B cell (primary cell): Measurements from ENCODE around the gene MRPL55. TPM values are rescaled to one million over a fixed set of nuclear protein-coding genes. Genes with fewer than 3 reads are reported as not detected.

Experiments used
- ATAC-seq: fragments of 200-7000 bp; cut with Tn5 transposase; one replicate; pipeline ENCODE4 v1.10.0; 2021; ENCODE audit warnings: low read depth, mild to moderate bottlenecking, moderate number of reproducible peaks, moderate library complexity
- CTCF ChIA-PET: fragments of 350-600 bp; sonication (Branson Sonifier 250); formaldehyde crosslinking; loops from one replicate; lab custom pipeline; 2021; ENCODE audit warnings: antibody characterized with exemption, inconsistent platforms; lab: Charles Lee
- POLR2A ChIA-PET: fragments of 350-600 bp; sonication (Branson Sonifier 250); formaldehyde crosslinking; loops from one replicate; lab custom pipeline; 2021; ENCODE audit warnings: antibody characterized with exemption; lab: Charles Lee
- DNase-seq: peaks from one replicate; pipeline ENCODE4 v3.0.0; 2013
- H2AFZ ChIP-seq: 2 replicates; pipeline ENCODE4 v1.6.1; 2012; ENCODE audit warnings: mild to moderate bottlenecking, low read depth, low read length; ENCODE audit not compliant: insufficient read depth, poor library complexity, severe bottlenecking
- H3K27ac ChIP-seq, 2 donors: 1 replicate in 1 of 2; 2 replicates in 1 of 2; pipeline ENCODE4 v1.5.1; 2012 to 2013; ENCODE audit warnings: low read length in 2 of 2, mild to moderate bottlenecking in 2 of 2, moderate library complexity in 1 of 2
- H3K27me3 ChIP-seq, 4 experiments: fragments of 200-600 bp in 1 of 4; sonication (generic) in 1 of 4; replicated peaks in 1 of 4; 1 replicate in 2 of 4; 2 replicates in 2 of 4; pipeline versions ENCODE4 v1.6.1 to v1.7.0; 2013 to 2016; ENCODE audit warnings: low read length in 3 of 4, mild to moderate bottlenecking in 2 of 4, mixed read lengths in 1 of 4, moderate library complexity in 1 of 4; ENCODE audit not compliant: insufficient read depth in 4 of 4, control insufficient read depth in 3 of 4; ENCODE audit errors: control extremely low read depth in 1 of 4
- H3K36me3 ChIP-seq, 2 experiments: replicated peaks in 1 of 2; 1 replicate in 1 of 2; 2 replicates in 1 of 2; pipeline versions ENCODE4 v1.6.1 to v1.7.1; 2013; ENCODE audit warnings: low read length in 1 of 2; ENCODE audit not compliant: insufficient read depth in 2 of 2, control insufficient read depth in 1 of 2; ENCODE audit errors: control extremely low read depth in 1 of 2, extremely low read depth in 1 of 2
- H3K4me1 ChIP-seq, 2 donors: fragments of 200-600 bp in 1 of 2; sonication (generic) in 1 of 2; 1 replicate in 1 of 2; 2 replicates in 1 of 2; pipeline versions ENCODE4 v1.5.1 to v1.6.1; 2013 to 2017; ENCODE audit warnings: low read length in 2 of 2; ENCODE audit not compliant: control insufficient read depth in 2 of 2, insufficient read depth in 2 of 2
- H3K4me2 ChIP-seq: replicated peaks from 2 replicates; pipeline ENCODE3; 2012; ENCODE audit warnings: mild to moderate bottlenecking, low read depth, low read length; ENCODE audit not compliant: poor library complexity, severe bottlenecking
- H3K4me3 ChIP-seq, 5 experiments: fragments of 200-600 bp in 1 of 5; sonication (generic) in 1 of 5; 1 replicate in 3 of 5; 2 replicates in 2 of 5; pipeline versions ENCODE4 v1.5.1 to v1.7.0; 2011 to 2016; ENCODE audit warnings: low read length in 4 of 5, mild to moderate bottlenecking in 4 of 5, low read depth in 2 of 5, control low read depth in 1 of 5, moderate library complexity in 1 of 5; ENCODE audit not compliant: insufficient read depth in 1 of 5; ENCODE audit errors: control extremely low read depth in 1 of 5, extremely low read depth in 1 of 5
- H3K79me2 ChIP-seq: fragments of 200-600 bp; sonication (generic); one replicate; pipeline ENCODE4 v1.6.0; 2016; ENCODE audit warnings: low read length; ENCODE audit not compliant: control insufficient read depth, insufficient read depth
- H3K9ac ChIP-seq: fragments of 200-600 bp; sonication (generic); 2 replicates; pipeline ENCODE4 v1.6.1; 2017; ENCODE audit warnings: mild to moderate bottlenecking, low read length, moderate library complexity
- H3K9me3 ChIP-seq, 3 donors: one replicate each; pipeline versions ENCODE4 v1.6.1 to v1.7.1; 2013; ENCODE audit warnings: low read length in 2 of 3; ENCODE audit not compliant: control insufficient read depth in 2 of 3, insufficient read depth in 1 of 3; ENCODE audit errors: control extremely low read depth in 1 of 3
- H4K20me1 ChIP-seq: 2 replicates; pipeline ENCODE4 v1.6.0; 2012; ENCODE audit warnings: mild to moderate bottlenecking, low read length; ENCODE audit not compliant: insufficient read depth, control insufficient read depth, poor library complexity, severe bottlenecking
- H3K27ac Mint-ChIP-seq: one replicate; pipeline ENCODE4 v1.8.0; 2021; ENCODE audit warnings: mixed read lengths
- H3K27me3 Mint-ChIP-seq: one replicate; pipeline ENCODE4 v1.8.0; 2021; ENCODE audit warnings: mixed read lengths
- H3K4me1 Mint-ChIP-seq: one replicate; pipeline ENCODE4 v1.8.0; 2021; ENCODE audit warnings: mixed read lengths
- H3K4me3 Mint-ChIP-seq: one replicate; pipeline ENCODE4 v1.8.0; 2021; ENCODE audit warnings: mixed read lengths
- H3K9me3 Mint-ChIP-seq: one replicate; pipeline ENCODE4 v1.8.0; 2022; ENCODE audit warnings: mixed read lengths; ENCODE audit not compliant: insufficient read depth
- EZH2 ChIP-seq: IDR thresholded peaks from 2 replicates; pipeline ENCODE4 v1.6.1; 2012; ENCODE audit warnings: borderline replicate concordance, low read depth, mild to moderate bottlenecking, moderate library complexity, low read length; ENCODE audit not compliant: insufficient read depth, poor library complexity, severe bottlenecking
- WGBS: methylation state at CpG from one replicate; pipeline ENCODE4 v1.1.5; 2013; ENCODE audit warnings: missing lambda C conversion rate; ENCODE audit not compliant: insufficient coverage; 5-methylcytosine and 5-hydroxymethylcytosine counted together
- intact Hi-C: fragments of 100-400 bp; cut with micrococcal nuclease; formaldehyde crosslinking; loops from one replicate; pipeline ENCODE4 v1.10.0; 2022
- polyA plus RNA-seq: library from polyadenylated mRNA; depleted of rRNA; stranded (reverse); fragments of >200 nt; gene quantifications from 2 replicates; pipeline ENCODE4 v1.2.3, GENCODE V29; 2012
- total RNA-seq, 2 donors: library from RNA; stranded (reverse); fragments of 120-200 nt in 1 of 2; gene quantifications; 1 replicate in 1 of 2; 2 replicates in 1 of 2; pipeline versions ENCODE4 v1.2.3 to v1.2.4, GENCODE V29; 2013 to 2022
- TF ChIP-seq, protein P1 (sequence below): fragments of 200-600 bp; IDR thresholded peaks from one replicate; pipeline ENCODE4 v1.8.0; 2022; ENCODE audit warnings: antibody characterized with exemption, mild to moderate bottlenecking

The MRPL55 gene
- total and polyA plus RNA-seq, 2 donors (not counting 1 experiment from before 2014, with no cell fraction given): 38.9 to 297 TPM

DNA sequence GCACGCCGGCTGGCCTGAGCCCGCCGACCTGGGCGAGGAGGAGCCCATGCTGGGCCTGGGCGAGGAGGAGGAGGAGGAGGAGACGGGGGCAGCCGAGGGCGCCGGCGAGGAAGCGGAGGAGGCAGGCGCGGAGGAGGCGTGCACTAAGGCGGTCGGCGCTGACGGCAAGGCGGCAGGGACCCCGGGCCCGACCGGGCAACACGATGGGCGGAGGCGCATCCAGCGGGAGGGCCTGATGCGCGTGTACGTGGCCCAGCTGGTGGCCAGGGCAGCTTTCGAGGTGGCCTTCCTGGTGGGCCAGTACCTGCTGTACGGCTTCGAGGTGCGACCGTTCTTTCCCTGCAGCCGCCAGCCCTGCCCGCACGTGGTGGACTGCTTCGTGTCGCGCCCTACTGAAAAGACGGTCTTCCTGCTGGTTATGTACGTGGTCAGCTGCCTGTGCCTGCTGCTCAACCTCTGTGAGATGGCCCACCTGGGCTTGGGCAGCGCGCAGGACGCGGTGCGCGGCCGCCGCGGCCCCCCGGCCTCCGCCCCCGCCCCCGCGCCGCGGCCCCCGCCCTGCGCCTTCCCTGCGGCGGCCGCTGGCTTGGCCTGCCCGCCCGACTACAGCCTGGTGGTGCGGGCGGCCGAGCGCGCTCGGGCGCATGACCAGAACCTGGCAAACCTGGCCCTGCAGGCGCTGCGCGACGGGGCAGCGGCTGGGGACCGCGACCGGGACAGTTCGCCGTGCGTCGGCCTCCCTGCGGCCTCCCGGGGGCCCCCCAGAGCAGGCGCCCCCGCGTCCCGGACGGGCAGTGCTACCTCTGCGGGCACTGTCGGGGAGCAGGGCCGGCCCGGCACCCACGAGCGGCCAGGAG, 49.3 kb upstream of the MRPL55 start:
- no peaks in the 10 kb centered on the region for H3K36me3 ChIP-seq
- no peaks in the 10 kb centered on the region for H4K20me1 ChIP-seq
- H2AFZ ChIP-seq: no peak overlapping the region
- POLR2A ChIA-PET: interaction anchor here (0.6 kb wide), 1 partner anchor 330 kb away, joined by 7 read pairs; no protein-coding TSS in a partner anchor
- H3K9me3 ChIP-seq: peaks cover 0 to 2% (median 0%) of the 10 kb centered on the region in 3 donors
- peaks cover 3% of the 10 kb centered on the region for H3K27me3 Mint-ChIP-seq
- no peak overlapping the region for H3K27ac ChIP-seq
- H3K27me3 ChIP-seq: peaks cover 0 to 23% (median 0%) of the 10 kb centered on the region in 4 experiments
- H3K4me1 Mint-ChIP-seq: no peaks in the 10 kb centered on the region
- no peak overlapping the region for H3K9ac ChIP-seq
- peaks cover 4% of the 10 kb centered on the region for H3K79me2 ChIP-seq
- TF ChIP-seq, protein P1, sequence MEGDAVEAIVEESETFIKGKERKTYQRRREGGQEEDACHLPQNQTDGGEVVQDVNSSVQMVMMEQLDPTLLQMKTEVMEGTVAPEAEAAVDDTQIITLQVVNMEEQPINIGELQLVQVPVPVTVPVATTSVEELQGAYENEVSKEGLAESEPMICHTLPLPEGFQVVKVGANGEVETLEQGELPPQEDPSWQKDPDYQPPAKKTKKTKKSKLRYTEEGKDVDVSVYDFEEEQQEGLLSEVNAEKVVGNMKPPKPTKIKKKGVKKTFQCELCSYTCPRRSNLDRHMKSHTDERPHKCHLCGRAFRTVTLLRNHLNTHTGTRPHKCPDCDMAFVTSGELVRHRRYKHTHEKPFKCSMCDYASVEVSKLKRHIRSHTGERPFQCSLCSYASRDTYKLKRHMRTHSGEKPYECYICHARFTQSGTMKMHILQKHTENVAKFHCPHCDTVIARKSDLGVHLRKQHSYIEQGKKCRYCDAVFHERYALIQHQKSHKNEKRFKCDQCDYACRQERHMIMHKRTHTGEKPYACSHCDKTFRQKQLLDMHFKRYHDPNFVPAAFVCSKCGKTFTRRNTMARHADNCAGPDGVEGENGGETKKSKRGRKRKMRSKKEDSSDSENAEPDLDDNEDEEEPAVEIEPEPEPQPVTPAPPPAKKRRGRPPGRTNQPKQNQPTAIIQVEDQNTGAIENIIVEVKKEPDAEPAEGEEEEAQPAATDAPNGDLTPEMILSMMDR: no peak
- no peak for TF ChIP-seq EZH2
- no peak overlapping the region for H3K4me3 ChIP-seq
- H3K4me3 Mint-ChIP-seq: no peak overlapping the region
- H3K27ac Mint-ChIP-seq: no peak overlapping the region
- ATAC-seq: no peak
- WGBS: 97% methylated on average over 88 of the region's 98 CpGs
- H3K9me3 Mint-ChIP-seq: no peaks in the 10 kb centered on the region
- H3K4me2 ChIP-seq: no peak overlapping the region
- H3K4me1 ChIP-seq: peaks cover 0 to 9% of the 10 kb centered on the region in 2 donors
- intact Hi-C loops: no loop called here
- no peak for DNase-seq
- CTCF ChIA-PET: interaction anchor here (0.9 kb wide), 1 partner anchor 28 kb away, joined by 3 read pairs; no protein-coding TSS in a partner anchor

DNA sequence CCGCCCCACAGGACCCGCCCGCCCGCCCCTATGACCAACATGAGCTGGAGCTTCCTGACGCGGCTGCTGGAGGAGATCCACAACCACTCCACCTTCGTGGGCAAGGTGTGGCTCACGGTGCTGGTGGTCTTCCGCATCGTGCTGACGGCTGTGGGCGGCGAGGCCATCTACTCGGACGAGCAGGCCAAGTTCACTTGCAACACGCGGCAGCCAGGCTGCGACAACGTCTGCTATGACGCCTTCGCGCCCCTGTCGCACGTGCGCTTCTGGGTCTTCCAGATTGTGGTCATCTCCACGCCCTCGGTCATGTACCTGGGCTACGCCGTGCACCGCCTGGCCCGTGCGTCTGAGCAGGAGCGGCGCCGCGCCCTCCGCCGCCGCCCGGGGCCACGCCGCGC, 48.6 kb upstream of the MRPL55 start:
- H3K4me1 Mint-ChIP-seq: no peaks in the 10 kb centered on the region
- 91% methylated on average over 41 of the region's 43 CpGs for WGBS
- Histone ChIP-seq H4K20me1 (no peaks in the 10 kb centered on the region), H3K36me3 (no peaks in the 10 kb centered on the region), H3K9ac (no peak overlapping the region), H3K4me2 (no peak overlapping the region), H3K4me1 (peaks cover 0 to 9% of the 10 kb centered on the region in 2 donors), H3K4me3 (no peak overlapping the region), H3K27me3 (peaks cover 0 to 23% (median 0%) of the 10 kb centered on the region in 4 experiments), H2AFZ (no peak overlapping the region), H3K27ac (no peak overlapping the region), H3K79me2 (no peaks in the 10 kb centered on the region), H3K9me3 (peaks cover 0 to 2% (median 0%) of the 10 kb centered on the region in 3 donors)
- no peaks in the 10 kb centered on the region for H3K9me3 Mint-ChIP-seq
- intact Hi-C loops: no loop called here
- no peak overlapping the region for H3K27ac Mint-ChIP-seq
- H3K27me3 Mint-ChIP-seq: peaks cover 3% of the 10 kb centered on the region
- DNase-seq: no peak
- TF ChIP-seq, protein P1: no peak
- TF ChIP-seq EZH2: no peak
- ATAC-seq: no peak
- ChIA-PET CTCF (no interaction called here), POLR2A (no interaction called here)
- no peak overlapping the region for H3K4me3 Mint-ChIP-seq
